ENCODE results near the gene TBC1D22A.

Gene TBC1D22A

GRCh38 chr22:46843821-46844255, 81.4 kb downstream of the TBC1D22A start:
- DNase-seq: no peak

- no peak for DNase-seq
Observed at GRCh38 chr22:46844606-46845210, 82.3 kb downstream of the TBC1D22A start.

GRCh38 chr22:46845296-46846149, 83.1 kb downstream of the TBC1D22A start:
- no peak for DNase-seq

GRCh38 chr22:46846150-46846831, 83.8 kb downstream of the TBC1D22A start:
- peak; percentile 38 for DNase-seq

GRCh38 chr22:46846832-46847355, 84.4 kb downstream of the TBC1D22A start:
- no peak for DNase-seq

- DNase-seq: no peak
Observed at GRCh38 chr22:46848197-46848596, 85.7 kb downstream of the TBC1D22A start.

GRCh38 chr22:46849101-46849500, 86.7 kb downstream of the TBC1D22A start:
- DNase-seq: no peak

- DNase-seq: no peak
Observed at GRCh38 chr22:46849951-46850350, 87.5 kb downstream of the TBC1D22A start.

GRCh38 chr22:46851311-46851710, 88.9 kb downstream of the TBC1D22A start:
- DNase-seq: no peak

- no peak for DNase-seq
Observed at GRCh38 chr22:46851941-46852340, 89.5 kb downstream of the TBC1D22A start.

- DNase-seq: no peak
Observed at GRCh38 chr22:46852771-46853170, 90.3 kb downstream of the TBC1D22A start.

GRCh38 chr22:46853191-46853590, 90.7 kb downstream of the TBC1D22A start:
- DNase-seq: no peak

GRCh38 chr22:46854125-46854870, 91.8 kb downstream of the TBC1D22A start:
- no peak for DNase-seq

GRCh38 chr22:46855681-46856080, 93.2 kb downstream of the TBC1D22A start:
- DNase-seq: no peak

- no peak for DNase-seq
Observed at GRCh38 chr22:46856661-46857060, 94.2 kb downstream of the TBC1D22A start.

- no peak for DNase-seq
Observed at GRCh38 chr22:46857142-46857884, 94.9 kb downstream of the TBC1D22A start.

GRCh38 chr22:46857885-46858143, 95.4 kb downstream of the TBC1D22A start:
- DNase-seq: no peak

GRCh38 chr22:46858181-46858771, 95.8 kb downstream of the TBC1D22A start:
- no peak for DNase-seq

GRCh38 chr22:46860562-46860961, 98.1 kb downstream of the TBC1D22A start:
- DNase-seq: no peak

GRCh38 chr22:46861468-46862367, 99.3 kb downstream of the TBC1D22A start:
- no peak for DNase-seq
